Measurements from ENCODE around the gene ANKS1B.

DNA sequence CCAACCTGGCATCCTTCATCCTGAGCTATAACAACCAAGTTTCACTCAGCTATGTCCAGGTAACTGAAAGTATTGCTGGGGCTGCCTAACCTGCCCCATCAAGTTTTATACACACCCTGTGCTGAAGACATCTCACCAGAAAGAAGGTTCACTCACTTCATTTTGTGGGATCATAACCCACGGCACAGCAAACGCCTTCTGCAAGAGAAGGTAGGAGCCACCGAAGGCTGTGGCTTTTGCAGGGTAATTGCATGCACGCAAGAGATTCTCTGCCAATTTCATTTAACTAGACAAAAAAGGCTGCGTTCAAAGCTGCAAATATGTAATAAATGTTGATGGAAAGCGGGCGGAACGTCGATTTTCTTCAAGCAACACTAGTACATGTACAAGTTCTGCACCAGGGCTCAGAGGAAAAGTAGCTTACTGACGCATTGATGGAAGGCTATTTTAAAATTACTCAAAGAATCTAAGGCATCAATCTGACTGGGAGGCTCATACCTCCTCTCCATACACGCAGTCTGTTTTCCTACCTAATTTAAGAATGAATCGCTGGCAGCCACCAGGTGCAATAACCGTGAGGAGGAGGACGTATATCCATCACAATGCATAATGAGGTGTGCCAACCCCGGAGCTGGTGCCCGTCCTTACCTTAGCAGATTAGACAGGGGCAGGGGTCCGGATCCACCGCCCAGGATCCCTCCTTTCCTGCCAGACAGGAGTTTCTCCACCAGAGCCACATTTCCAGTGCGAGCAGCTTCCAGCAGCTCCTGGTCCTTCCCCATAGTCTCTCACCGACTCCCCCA is 1.1 kb downstream of the ANKS1B start:
- TF ChIP-seq ZNF274 (IDR thresholded peaks at IDR 0.05; ENCODE audit: low read depth, low read length) (no peak), YY1 (IDR thresholded peaks at IDR 0.05; ENCODE audit: insufficient read depth, insufficient read length) (no peak), SUZ12 (IDR thresholded peaks at IDR 0.05; ENCODE audit: extremely low read depth, insufficient read depth, insufficient read length) (no peak)
